Neural progenitor cell (in vitro differentiated cells): ENCODE measurements around the gene SLC39A13. TPM values are rescaled to one million over a fixed set of nuclear protein-coding genes. Genes with fewer than 3 reads are reported as not detected.

Experiments used
- DNase-seq: peaks from one replicate; pipeline ENCODE4 v3.0.0-alpha.2; 2016; ENCODE audit warnings: low spot score
- H2AFZ ChIP-seq: fragments of 200-600 bp; sonication (generic); replicated peaks from 2 replicates; pipeline ENCODE4 v1.6.1; 2016; ENCODE audit warnings: antibody characterized with exemption
- H3F3A ChIP-seq: fragments of 200-600 bp; sonication (generic); 2 replicates; pipeline ENCODE4 v1.6.1; 2016; ENCODE audit warnings: antibody characterized with exemption, low read depth
- H3K27ac ChIP-seq: fragments of 200-600 bp; sonication (generic); 2 replicates; pipeline ENCODE4 v1.5.1; 2016; ENCODE audit warnings: mild to moderate bottlenecking
- H3K27me3 ChIP-seq: fragments of 200-600 bp; sonication (generic); 2 replicates; pipeline ENCODE4 v1.6.1; 2016; ENCODE audit warnings: mild to moderate bottlenecking, moderate library complexity
- H3K36me3 ChIP-seq: fragments of 200-600 bp; sonication (generic); 2 replicates; pipeline ENCODE4 v1.5.1; 2016
- H3K4me1 ChIP-seq: fragments of 200-600 bp; sonication (generic); 2 replicates; pipeline ENCODE4 v1.6.1; 2016; ENCODE audit warnings: mixed run types
- H3K4me2 ChIP-seq: fragments of 200-600 bp; sonication (generic); 2 replicates; pipeline ENCODE4 v1.6.1; 2016
- H3K4me3 ChIP-seq: fragments of 200-600 bp; sonication (generic); 2 replicates; pipeline ENCODE4 v1.5.1; 2016
- H3K79me2 ChIP-seq: fragments of 200-600 bp; sonication (generic); 2 replicates; pipeline ENCODE4 v1.6.1; 2016; ENCODE audit warnings: low read depth
- H3K9ac ChIP-seq: fragments of 200-600 bp; sonication (generic); 2 replicates; pipeline ENCODE4 v1.6.1; 2016
- H3K9me3 ChIP-seq: fragments of 200-600 bp; sonication (generic); 2 replicates; pipeline ENCODE4 v1.5.1; 2016; ENCODE audit warnings: low read depth
- H4K20me1 ChIP-seq: fragments of 200-600 bp; sonication (generic); 2 replicates; pipeline ENCODE4 v1.6.1; 2016; ENCODE audit warnings: low read depth
- H3K27ac Mint-ChIP-seq: 3 replicates; pipeline ENCODE4 v1.8.0; 2021; ENCODE audit warnings: mixed read lengths
- H3K27me3 Mint-ChIP-seq: 2 replicates; pipeline ENCODE4 v1.8.0; 2022; ENCODE audit warnings: low read depth, mild to moderate bottlenecking, inconsistent platforms, moderate library complexity, mixed read lengths; ENCODE audit not compliant: insufficient read depth
- H3K36me3 Mint-ChIP-seq: 3 replicates; pipeline ENCODE4 v1.8.0; 2021; ENCODE audit warnings: mixed read lengths
- H3K4me1 Mint-ChIP-seq: 3 replicates; pipeline ENCODE4 v1.8.0; 2021; ENCODE audit warnings: mixed read lengths
- H3K4me3 Mint-ChIP-seq: 3 replicates; pipeline ENCODE4 v1.8.0; 2021; ENCODE audit warnings: mild to moderate bottlenecking, moderate library complexity, mixed read lengths
- H3K9me3 Mint-ChIP-seq: 3 replicates; pipeline ENCODE4 v1.8.0; 2020; ENCODE audit warnings: mixed read lengths
- EZH2 ChIP-seq: fragments of 200-600 bp; sonication (generic); IDR thresholded peaks from 2 replicates; pipeline ENCODE4 v1.6.1; 2017; ENCODE audit warnings: antibody characterized with exemption, mild to moderate bottlenecking, moderate library complexity
- EZH2phosphoT487 ChIP-seq: fragments of 200-600 bp; sonication (generic); IDR thresholded peaks from 2 replicates; pipeline ENCODE4 v1.6.1; 2017; ENCODE audit warnings: antibody characterized with exemption
- total RNA-seq: library from RNA; depleted of rRNA; stranded (reverse); fragments of >200 nt; gene quantifications from 2 replicates; pipeline ENCODE4 v1.2.3, GENCODE V29; 2015; ENCODE audit warnings: low replicate concordance
- TF ChIP-seq, protein P1 (sequence below): fragments of 200-600 bp; sonication (generic); IDR thresholded peaks from 2 replicates; pipeline ENCODE4 v1.5.1; 2017; ENCODE audit warnings: antibody characterized with exemption, mild to moderate bottlenecking

Gene SLC39A13
- total RNA-seq, 1 donor from 2014 or later, result 11.3 TPM

DNA sequence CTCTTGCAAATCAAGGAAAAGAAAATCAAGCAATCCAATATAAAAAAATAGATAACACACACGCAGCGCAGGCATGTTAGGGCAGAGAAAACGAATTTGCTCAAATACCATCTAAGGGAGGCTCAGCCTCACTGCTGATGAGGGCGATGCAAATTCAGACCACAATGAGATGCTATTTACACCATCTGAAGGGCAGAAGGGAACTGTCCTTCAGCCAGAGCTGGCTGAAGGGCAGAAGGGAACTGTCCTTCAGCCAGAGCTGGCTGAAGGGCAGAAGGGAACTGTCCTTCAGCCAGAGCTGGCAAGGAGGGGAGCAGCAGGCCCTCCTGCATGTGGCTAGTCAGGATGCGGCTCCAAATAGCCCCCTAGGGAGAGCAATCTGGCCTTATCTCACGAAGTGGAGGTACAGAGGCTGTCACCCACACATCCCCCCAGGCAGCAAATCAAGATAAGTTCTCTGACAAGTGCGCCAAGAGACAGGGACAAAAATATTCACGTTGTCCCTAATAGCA is 7.6 kb upstream of the SLC39A13 start:
- Mint-ChIP-seq H3K36me3 (no peaks in the 10 kb centered on the region), H3K27ac (peak overlapping the region; percentile 36), H3K9me3 (no peaks in the 10 kb centered on the region), H3K4me3 (peak overlapping the region; percentile 80), H3K27me3 (peaks cover 24% of the 10 kb centered on the region), H3K4me1 (peaks cover 26% of the 10 kb centered on the region)
- Histone ChIP-seq H3K9ac (no peak overlapping the region), H3K36me3 (no peaks in the 10 kb centered on the region), H3K79me2 (no peaks in the 10 kb centered on the region), H2AFZ (peak overlapping the region; percentile 65), H3F3A (peaks cover 42% of the 10 kb centered on the region), H3K9me3 (no peaks in the 10 kb centered on the region), H3K27me3 (no peaks in the 10 kb centered on the region), H3K4me1 (peaks cover 8% of the 10 kb centered on the region), H3K4me2 (peak overlapping the region; percentile 85), H3K27ac (no peak overlapping the region), H3K4me3 (peak overlapping the region; percentile 48), H4K20me1 (no peaks in the 10 kb centered on the region)
- peak; percentile 32 for DNase-seq
- TF ChIP-seq EZH2, result no peak
- TF ChIP-seq, protein P1, sequence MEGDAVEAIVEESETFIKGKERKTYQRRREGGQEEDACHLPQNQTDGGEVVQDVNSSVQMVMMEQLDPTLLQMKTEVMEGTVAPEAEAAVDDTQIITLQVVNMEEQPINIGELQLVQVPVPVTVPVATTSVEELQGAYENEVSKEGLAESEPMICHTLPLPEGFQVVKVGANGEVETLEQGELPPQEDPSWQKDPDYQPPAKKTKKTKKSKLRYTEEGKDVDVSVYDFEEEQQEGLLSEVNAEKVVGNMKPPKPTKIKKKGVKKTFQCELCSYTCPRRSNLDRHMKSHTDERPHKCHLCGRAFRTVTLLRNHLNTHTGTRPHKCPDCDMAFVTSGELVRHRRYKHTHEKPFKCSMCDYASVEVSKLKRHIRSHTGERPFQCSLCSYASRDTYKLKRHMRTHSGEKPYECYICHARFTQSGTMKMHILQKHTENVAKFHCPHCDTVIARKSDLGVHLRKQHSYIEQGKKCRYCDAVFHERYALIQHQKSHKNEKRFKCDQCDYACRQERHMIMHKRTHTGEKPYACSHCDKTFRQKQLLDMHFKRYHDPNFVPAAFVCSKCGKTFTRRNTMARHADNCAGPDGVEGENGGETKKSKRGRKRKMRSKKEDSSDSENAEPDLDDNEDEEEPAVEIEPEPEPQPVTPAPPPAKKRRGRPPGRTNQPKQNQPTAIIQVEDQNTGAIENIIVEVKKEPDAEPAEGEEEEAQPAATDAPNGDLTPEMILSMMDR, result no peak
- TF ChIP-seq EZH2phosphoT487, result no peak

GRCh38 chr11:47403135-47403534 is 5.3 kb upstream of the SLC39A13 start:
- Histone ChIP-seq H4K20me1 (no peaks in the 10 kb centered on the region), H3F3A (peaks cover 54% of the 10 kb centered on the region), H3K4me2 (no peak overlapping the region), H3K9ac (no peak overlapping the region), H2AFZ (no peak overlapping the region), H3K79me2 (no peaks in the 10 kb centered on the region), H3K36me3 (no peaks in the 10 kb centered on the region), H3K27me3 (no peaks in the 10 kb centered on the region), H3K27ac (no peak overlapping the region), H3K4me1 (peaks cover 8% of the 10 kb centered on the region), H3K9me3 (no peaks in the 10 kb centered on the region), H3K4me3 (no peak overlapping the region)
- peaks cover 35% of the 10 kb centered on the region for H3K4me1 Mint-ChIP-seq
- H3K9me3 Mint-ChIP-seq, result no peaks in the 10 kb centered on the region
- peak overlapping the region; percentile 59 for H3K4me3 Mint-ChIP-seq
- DNase-seq, result peak; percentile 0
- peaks cover 24% of the 10 kb centered on the region for H3K27me3 Mint-ChIP-seq
- TF ChIP-seq EZH2phosphoT487 (no peak), EZH2 (no peak)
- no peaks in the 10 kb centered on the region for H3K36me3 Mint-ChIP-seq
- peak overlapping the region; percentile 9 for H3K27ac Mint-ChIP-seq

- H3K9me3 Mint-ChIP-seq, result no peaks in the 10 kb centered on the region
- H3K27me3 Mint-ChIP-seq, result peaks cover 23% of the 10 kb centered on the region
- no peak overlapping the region for H3K4me3 ChIP-seq
- no peak overlapping the region for H3K4me2 ChIP-seq
- no peaks in the 10 kb centered on the region for H3K79me2 ChIP-seq
- H3K4me1 ChIP-seq, result peaks cover 8% of the 10 kb centered on the region
- H2AFZ ChIP-seq, result no peak overlapping the region
- H3K27ac ChIP-seq, result no peak overlapping the region
- H3K36me3 ChIP-seq, result no peaks in the 10 kb centered on the region
- peaks cover 33% of the 10 kb centered on the region for H3K4me1 Mint-ChIP-seq
- TF ChIP-seq EZH2phosphoT487 (no peak), EZH2 (no peak)
- TF ChIP-seq, protein P1, result no peak
- peak; percentile 16 for DNase-seq
- no peaks in the 10 kb centered on the region for H3K36me3 Mint-ChIP-seq
- no peaks in the 10 kb centered on the region for H3K27me3 ChIP-seq
- H4K20me1 ChIP-seq, result no peaks in the 10 kb centered on the region
- no peaks in the 10 kb centered on the region for H3K9me3 ChIP-seq
- peak overlapping the region; percentile 48 for H3K4me3 Mint-ChIP-seq
- peak overlapping the region; percentile 21 for H3K27ac Mint-ChIP-seq
- H3K9ac ChIP-seq, result no peak overlapping the region
- peaks cover 52% of the 10 kb centered on the region for H3F3A ChIP-seq
Measured at GRCh38 chr11:47403571-47403970, 4.8 kb upstream of the SLC39A13 start.

DNA sequence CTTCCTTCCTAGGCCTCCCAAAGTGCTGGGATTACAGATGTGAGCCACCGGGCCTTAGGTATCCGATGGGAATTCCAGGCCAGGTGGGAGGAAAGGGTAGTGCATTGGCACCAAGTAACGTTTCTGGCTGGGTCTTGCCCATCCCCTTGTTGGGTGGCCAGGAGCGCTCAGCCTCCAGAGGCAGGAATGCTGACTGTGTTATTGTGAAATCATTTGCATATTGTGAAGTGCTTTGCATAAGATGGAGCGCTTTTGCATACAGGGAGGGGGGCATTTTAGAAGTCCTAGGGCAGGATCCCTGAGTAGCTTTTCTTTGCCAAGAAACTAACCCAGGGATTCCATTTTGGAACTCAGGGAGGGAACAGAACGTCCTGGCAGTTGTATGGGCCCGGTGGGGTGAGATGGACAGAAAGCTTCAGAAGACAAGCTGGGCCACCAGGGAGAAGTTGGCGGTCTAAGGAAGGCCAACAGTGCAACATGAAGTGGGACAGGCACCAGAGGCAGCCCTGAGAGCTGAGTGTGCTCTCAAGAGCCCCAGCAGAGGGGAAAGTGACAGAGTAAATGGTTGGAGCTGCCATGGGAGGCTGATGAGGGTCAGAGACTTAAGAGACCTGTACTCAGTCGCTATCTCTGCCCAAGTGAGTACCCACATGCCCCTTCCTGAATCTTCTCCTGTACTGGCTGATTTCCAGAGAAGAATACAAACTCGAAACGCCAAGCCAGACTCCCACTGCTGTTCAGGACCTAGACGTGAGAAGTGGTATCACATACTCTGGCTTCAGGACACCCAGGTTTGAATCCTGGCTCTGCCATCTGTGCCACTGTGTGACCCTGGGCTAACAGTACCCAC is 1.3 kb upstream of the SLC39A13 start:
- no peaks in the 10 kb centered on the region for H3K36me3 ChIP-seq
- peak overlapping the region; percentile 52 for H2AFZ ChIP-seq
- no peaks in the 10 kb centered on the region for H3K9me3 Mint-ChIP-seq
- no peaks in the 10 kb centered on the region for H3K9me3 ChIP-seq
- peaks cover 31% of the 10 kb centered on the region for H3K4me1 Mint-ChIP-seq
- no peaks in the 10 kb centered on the region for H3K79me2 ChIP-seq
- H4K20me1 ChIP-seq, result no peaks in the 10 kb centered on the region
- H3K27ac ChIP-seq, result peak overlapping the region; percentile 70
- peaks cover 10% of the 10 kb centered on the region for H3K27me3 Mint-ChIP-seq
- H3K4me3 ChIP-seq, result peak overlapping the region; percentile 56
- no peak for TF ChIP-seq EZH2
- TF ChIP-seq, protein P1, result no peak
- no peak for TF ChIP-seq EZH2phosphoT487
- H3K9ac ChIP-seq, result peak overlapping the region; percentile 18
- H3K4me3 Mint-ChIP-seq, result peak overlapping the region; percentile 93
- DNase-seq, result peak; percentile 25
- peaks cover 25% of the 10 kb centered on the region for H3F3A ChIP-seq
- no peaks in the 10 kb centered on the region for H3K36me3 Mint-ChIP-seq
- no peaks in the 10 kb centered on the region for H3K4me1 ChIP-seq
- H3K27ac Mint-ChIP-seq, result peak overlapping the region; percentile 87
- no peaks in the 10 kb centered on the region for H3K27me3 ChIP-seq
- peak overlapping the region; percentile 77 for H3K4me2 ChIP-seq
